H1 (cell line): ENCODE measurements around the gene MYO7B. TPM values are rescaled to one million over a fixed set of nuclear protein-coding genes. Genes with fewer than 3 reads are reported as not detected.

ENCODE experiments used
- BCL11A ChIP-seq, 2 experiments: IDR thresholded peaks; one replicate each; pipeline ENCODE4 v1.6.1; 2011; ENCODE audit warnings: low read depth in 2 of 2, low read length in 2 of 2, mild to moderate bottlenecking in 2 of 2
- CEBPB ChIP-seq: IDR thresholded peaks from 2 replicates; pipeline ENCODE4 v1.6.1; 2012; ENCODE audit warnings: low read depth, low read length
- GTF2F1 ChIP-seq: IDR thresholded peaks from 2 replicates; pipeline ENCODE4 v1.6.1; 2012; ENCODE audit warnings: low read depth, low read length, improper control_type of control experiment, borderline replicate concordance
- RBBP5 ChIP-seq: IDR thresholded peaks from 2 replicates; pipeline ENCODE4 v1.7.1; 2012; ENCODE audit warnings: low read depth, mild to moderate bottlenecking, inconsistent platforms, low read length, moderate library complexity, borderline replicate concordance
- SIRT6 ChIP-seq: IDR thresholded peaks from one replicate; pipeline ENCODE4 v1.7.1; 2012; ENCODE audit warnings: low read length, inconsistent platforms
- SP2 ChIP-seq: IDR thresholded peaks from 2 replicates; pipeline ENCODE4 v1.6.1; 2012; ENCODE audit warnings: mild to moderate bottlenecking, low read length, inconsistent platforms
- SRF ChIP-seq: IDR thresholded peaks from 2 replicates; pipeline ENCODE4 v1.6.1; 2011; ENCODE audit warnings: mild to moderate bottlenecking, low read depth, low read length, moderate library complexity
- TAF1 ChIP-seq: IDR thresholded peaks from 2 replicates; pipeline ENCODE4 v1.6.1; 2011; ENCODE audit warnings: mild to moderate bottlenecking, low read depth, low read length
- polyA plus RNA-seq, 7 experiments: library from polyadenylated mRNA; depleted of rRNA in 3 of 7; stranded (reverse) in 5 of 7; unstranded in 2 of 7; fragments of >200 nt in 5 of 7; fragments of 200-250 nt in 2 of 7; gene quantifications; 1 replicate in 5 of 7; 2 replicates in 1 of 7; 4 replicates in 1 of 7; pipeline versions ENCODE4 v1.2.1 to v1.2.3, GENCODE V29; 2011 to 2013; ENCODE audit warnings: missing spikeins in 2 of 7, mixed read lengths in 2 of 7
- total RNA-seq: library from RNA; stranded (reverse); fragmentation: NEBNext Ultra II Directional; extraction: Animal tissue kit (Norgen Biotek cat#: 25700); gene quantifications from 2 replicates; pipeline ENCODE4 v1.2.1, GENCODE V29; 2021
- TF ChIP-seq, protein P1 (sequence below): fragments of 300-600 bp; sonication (generic); IDR thresholded peaks from 2 replicates; pipeline ENCODE4 v1.7.1; 2012; ENCODE audit warnings: low read length, moderate library complexity, mild to moderate bottlenecking, inconsistent platforms; ENCODE audit not compliant: insufficient replicate concordance
- TF ChIP-seq, protein P2 (sequence below), 3 experiments: IDR thresholded peaks; 1 replicate in 2 of 3; 2 replicates in 1 of 3; pipeline versions ENCODE4 v1.5.1 to v1.6.1; 2011; ENCODE audit warnings: low read length in 3 of 3, mild to moderate bottlenecking in 3 of 3, inconsistent platforms in 2 of 3, low read depth in 1 of 3, moderate library complexity in 1 of 3; ENCODE audit not compliant: insufficient read depth in 1 of 3; ENCODE audit errors: control extremely low read depth in 1 of 3

Gene MYO7B
- total and polyA plus RNA-seq, 2 of the 8 experiments (the other 6 are each of a cell fraction or from before 2014, with no cell fraction given), result not detected

DNA sequence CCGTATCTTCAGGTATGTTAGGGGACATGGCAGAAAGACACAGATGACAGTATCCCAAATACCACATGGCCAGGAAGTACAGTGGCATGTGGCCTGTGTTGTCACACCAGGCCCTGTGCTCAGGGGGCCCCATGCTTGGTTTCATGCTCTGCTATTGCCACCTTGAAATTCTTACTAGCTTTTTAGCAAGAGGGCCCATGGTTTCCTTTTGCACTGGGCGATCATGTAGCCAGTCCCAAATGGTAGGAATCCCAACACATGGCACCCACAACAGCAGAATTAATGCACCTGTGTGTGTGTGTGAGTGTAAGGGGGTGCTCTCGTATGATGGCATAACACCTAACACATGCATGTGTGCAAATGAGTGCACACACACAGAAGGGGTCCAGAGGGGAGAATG is 39.2 kb downstream of the MYO7B start (continued):
- TF ChIP-seq, protein P1, sequence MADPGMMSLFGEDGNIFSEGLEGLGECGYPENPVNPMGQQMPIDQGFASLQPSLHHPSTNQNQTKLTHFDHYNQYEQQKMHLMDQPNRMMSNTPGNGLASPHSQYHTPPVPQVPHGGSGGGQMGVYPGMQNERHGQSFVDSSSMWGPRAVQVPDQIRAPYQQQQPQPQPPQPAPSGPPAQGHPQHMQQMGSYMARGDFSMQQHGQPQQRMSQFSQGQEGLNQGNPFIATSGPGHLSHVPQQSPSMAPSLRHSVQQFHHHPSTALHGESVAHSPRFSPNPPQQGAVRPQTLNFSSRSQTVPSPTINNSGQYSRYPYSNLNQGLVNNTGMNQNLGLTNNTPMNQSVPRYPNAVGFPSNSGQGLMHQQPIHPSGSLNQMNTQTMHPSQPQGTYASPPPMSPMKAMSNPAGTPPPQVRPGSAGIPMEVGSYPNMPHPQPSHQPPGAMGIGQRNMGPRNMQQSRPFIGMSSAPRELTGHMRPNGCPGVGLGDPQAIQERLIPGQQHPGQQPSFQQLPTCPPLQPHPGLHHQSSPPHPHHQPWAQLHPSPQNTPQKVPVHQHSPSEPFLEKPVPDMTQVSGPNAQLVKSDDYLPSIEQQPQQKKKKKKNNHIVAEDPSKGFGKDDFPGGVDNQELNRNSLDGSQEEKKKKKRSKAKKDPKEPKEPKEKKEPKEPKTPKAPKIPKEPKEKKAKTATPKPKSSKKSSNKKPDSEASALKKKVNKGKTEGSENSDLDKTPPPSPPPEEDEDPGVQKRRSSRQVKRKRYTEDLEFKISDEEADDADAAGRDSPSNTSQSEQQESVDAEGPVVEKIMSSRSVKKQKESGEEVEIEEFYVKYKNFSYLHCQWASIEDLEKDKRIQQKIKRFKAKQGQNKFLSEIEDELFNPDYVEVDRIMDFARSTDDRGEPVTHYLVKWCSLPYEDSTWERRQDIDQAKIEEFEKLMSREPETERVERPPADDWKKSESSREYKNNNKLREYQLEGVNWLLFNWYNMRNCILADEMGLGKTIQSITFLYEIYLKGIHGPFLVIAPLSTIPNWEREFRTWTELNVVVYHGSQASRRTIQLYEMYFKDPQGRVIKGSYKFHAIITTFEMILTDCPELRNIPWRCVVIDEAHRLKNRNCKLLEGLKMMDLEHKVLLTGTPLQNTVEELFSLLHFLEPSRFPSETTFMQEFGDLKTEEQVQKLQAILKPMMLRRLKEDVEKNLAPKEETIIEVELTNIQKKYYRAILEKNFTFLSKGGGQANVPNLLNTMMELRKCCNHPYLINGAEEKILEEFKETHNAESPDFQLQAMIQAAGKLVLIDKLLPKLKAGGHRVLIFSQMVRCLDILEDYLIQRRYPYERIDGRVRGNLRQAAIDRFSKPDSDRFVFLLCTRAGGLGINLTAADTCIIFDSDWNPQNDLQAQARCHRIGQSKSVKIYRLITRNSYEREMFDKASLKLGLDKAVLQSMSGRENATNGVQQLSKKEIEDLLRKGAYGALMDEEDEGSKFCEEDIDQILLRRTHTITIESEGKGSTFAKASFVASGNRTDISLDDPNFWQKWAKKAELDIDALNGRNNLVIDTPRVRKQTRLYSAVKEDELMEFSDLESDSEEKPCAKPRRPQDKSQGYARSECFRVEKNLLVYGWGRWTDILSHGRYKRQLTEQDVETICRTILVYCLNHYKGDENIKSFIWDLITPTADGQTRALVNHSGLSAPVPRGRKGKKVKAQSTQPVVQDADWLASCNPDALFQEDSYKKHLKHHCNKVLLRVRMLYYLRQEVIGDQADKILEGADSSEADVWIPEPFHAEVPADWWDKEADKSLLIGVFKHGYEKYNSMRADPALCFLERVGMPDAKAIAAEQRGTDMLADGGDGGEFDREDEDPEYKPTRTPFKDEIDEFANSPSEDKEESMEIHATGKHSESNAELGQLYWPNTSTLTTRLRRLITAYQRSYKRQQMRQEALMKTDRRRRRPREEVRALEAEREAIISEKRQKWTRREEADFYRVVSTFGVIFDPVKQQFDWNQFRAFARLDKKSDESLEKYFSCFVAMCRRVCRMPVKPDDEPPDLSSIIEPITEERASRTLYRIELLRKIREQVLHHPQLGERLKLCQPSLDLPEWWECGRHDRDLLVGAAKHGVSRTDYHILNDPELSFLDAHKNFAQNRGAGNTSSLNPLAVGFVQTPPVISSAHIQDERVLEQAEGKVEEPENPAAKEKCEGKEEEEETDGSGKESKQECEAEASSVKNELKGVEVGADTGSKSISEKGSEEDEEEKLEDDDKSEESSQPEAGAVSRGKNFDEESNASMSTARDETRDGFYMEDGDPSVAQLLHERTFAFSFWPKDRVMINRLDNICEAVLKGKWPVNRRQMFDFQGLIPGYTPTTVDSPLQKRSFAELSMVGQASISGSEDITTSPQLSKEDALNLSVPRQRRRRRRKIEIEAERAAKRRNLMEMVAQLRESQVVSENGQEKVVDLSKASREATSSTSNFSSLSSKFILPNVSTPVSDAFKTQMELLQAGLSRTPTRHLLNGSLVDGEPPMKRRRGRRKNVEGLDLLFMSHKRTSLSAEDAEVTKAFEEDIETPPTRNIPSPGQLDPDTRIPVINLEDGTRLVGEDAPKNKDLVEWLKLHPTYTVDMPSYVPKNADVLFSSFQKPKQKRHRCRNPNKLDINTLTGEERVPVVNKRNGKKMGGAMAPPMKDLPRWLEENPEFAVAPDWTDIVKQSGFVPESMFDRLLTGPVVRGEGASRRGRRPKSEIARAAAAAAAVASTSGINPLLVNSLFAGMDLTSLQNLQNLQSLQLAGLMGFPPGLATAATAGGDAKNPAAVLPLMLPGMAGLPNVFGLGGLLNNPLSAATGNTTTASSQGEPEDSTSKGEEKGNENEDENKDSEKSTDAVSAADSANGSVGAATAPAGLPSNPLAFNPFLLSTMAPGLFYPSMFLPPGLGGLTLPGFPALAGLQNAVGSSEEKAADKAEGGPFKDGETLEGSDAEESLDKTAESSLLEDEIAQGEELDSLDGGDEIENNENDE, result no peak
- TF ChIP-seq GTF2F1 (no peak), SIRT6 (no peak), BCL11A (IDR thresholded peaks at IDR 0.05; ENCODE audit: low read depth in 2 of 2, low read length in 2 of 2) (no peak), TAF1 (no peak), RBBP5 (no peak), CEBPB (no peak), SP2 (no peak), SRF (no peak)
- TF ChIP-seq, protein P2, sequence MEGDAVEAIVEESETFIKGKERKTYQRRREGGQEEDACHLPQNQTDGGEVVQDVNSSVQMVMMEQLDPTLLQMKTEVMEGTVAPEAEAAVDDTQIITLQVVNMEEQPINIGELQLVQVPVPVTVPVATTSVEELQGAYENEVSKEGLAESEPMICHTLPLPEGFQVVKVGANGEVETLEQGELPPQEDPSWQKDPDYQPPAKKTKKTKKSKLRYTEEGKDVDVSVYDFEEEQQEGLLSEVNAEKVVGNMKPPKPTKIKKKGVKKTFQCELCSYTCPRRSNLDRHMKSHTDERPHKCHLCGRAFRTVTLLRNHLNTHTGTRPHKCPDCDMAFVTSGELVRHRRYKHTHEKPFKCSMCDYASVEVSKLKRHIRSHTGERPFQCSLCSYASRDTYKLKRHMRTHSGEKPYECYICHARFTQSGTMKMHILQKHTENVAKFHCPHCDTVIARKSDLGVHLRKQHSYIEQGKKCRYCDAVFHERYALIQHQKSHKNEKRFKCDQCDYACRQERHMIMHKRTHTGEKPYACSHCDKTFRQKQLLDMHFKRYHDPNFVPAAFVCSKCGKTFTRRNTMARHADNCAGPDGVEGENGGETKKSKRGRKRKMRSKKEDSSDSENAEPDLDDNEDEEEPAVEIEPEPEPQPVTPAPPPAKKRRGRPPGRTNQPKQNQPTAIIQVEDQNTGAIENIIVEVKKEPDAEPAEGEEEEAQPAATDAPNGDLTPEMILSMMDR (IDR thresholded peaks at IDR 0.05; ENCODE audit: control extremely low read depth in 1 of 3, insufficient read depth in 1 of 3, low read depth in 1 of 3, low read length in 3 of 3), result no peak
